Measurements from ENCODE around the gene ARNT2. TPM values are rescaled to one million over a fixed set of nuclear protein-coding genes. Genes with fewer than 3 reads are reported as not detected.

Gene ARNT2
- total RNA-seq, 2 donors from 2014 or later, result 9.1 to 43.7 TPM

GRCh38 chr15:80608688-80609087, 204.5 kb downstream of the ARNT2 start:
- no peak overlapping the region for H3K27ac ChIP-seq
- no peak for DNase-seq (ENCODE audit: low spot score)
- H3K36me3 ChIP-seq, result no peaks in the 10 kb centered on the region
- no peaks in the 10 kb centered on the region for H3K27me3 ChIP-seq (replicated peaks; ENCODE audit: insufficient read depth)
- WGBS, result 19% methylated on average over 1 of the region's 1 CpG
- TF ChIP-seq, protein P1, sequence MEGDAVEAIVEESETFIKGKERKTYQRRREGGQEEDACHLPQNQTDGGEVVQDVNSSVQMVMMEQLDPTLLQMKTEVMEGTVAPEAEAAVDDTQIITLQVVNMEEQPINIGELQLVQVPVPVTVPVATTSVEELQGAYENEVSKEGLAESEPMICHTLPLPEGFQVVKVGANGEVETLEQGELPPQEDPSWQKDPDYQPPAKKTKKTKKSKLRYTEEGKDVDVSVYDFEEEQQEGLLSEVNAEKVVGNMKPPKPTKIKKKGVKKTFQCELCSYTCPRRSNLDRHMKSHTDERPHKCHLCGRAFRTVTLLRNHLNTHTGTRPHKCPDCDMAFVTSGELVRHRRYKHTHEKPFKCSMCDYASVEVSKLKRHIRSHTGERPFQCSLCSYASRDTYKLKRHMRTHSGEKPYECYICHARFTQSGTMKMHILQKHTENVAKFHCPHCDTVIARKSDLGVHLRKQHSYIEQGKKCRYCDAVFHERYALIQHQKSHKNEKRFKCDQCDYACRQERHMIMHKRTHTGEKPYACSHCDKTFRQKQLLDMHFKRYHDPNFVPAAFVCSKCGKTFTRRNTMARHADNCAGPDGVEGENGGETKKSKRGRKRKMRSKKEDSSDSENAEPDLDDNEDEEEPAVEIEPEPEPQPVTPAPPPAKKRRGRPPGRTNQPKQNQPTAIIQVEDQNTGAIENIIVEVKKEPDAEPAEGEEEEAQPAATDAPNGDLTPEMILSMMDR (IDR thresholded peaks at IDR 0.05), result no peak
- TF ChIP-seq POLR2A (IDR thresholded peaks at IDR 0.05) (no peak), POLR2AphosphoS5 (IDR thresholded peaks at IDR 0.05) (no peak)
- intact Hi-C loops (cut with DNase I), result no loop called here
- H3K9me3 ChIP-seq, result no peaks in the 10 kb centered on the region
- no peak overlapping the region for H3K4me3 ChIP-seq
- H3K4me1 ChIP-seq (replicated peaks), result no peaks in the 10 kb centered on the region

DNA sequence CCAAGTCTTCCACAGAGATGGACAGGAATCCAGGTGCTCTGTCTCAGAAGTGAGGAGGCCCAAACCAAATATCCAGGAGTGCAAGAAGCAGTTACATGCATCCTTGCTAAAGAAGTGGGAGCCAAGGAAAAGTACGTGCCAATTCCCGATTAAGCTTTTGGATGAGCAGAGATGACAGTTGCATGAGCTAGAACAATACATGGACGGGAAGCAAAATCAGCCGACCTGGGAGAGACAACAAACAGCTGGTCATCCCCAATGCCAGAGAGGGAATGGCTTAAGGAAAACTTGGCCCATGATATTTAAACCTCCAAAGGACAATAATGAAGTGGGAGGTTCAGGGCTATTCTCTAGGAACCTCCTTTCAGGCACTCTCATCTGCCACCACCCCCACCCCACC, 204.9 kb downstream of the ARNT2 start:
- DNase-seq (ENCODE audit: low spot score), result no peak
- no peaks in the 10 kb centered on the region for H3K27me3 ChIP-seq (replicated peaks; ENCODE audit: insufficient read depth)
- WGBS, result 23% methylated on average over 4 of the region's 4 CpGs

DNA sequence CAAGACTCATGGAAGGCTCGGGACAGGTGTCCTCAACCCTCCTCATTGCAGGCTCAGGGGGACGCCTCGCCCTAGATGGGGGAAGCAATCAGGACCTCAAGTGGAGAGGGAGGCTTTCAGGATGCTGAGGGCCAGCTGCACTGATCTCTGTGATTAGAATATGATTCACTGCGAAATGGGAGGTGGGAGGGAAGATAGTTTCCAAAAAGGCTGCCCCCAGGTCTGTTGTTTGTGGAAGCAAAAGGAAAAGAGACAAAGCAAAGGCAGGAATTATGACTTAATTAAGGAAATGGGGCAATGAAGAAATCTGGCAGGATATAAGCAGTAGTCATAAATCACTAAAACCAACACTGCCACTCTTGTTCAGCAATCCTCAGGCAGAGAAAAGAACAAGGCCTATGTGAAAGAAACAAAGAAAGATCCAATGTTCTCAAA, 205.3 kb downstream of the ARNT2 start:
- Histone ChIP-seq H3K4me1 (replicated peaks) (no peaks in the 10 kb centered on the region), H3K4me3 (no peak overlapping the region), H3K27me3 (replicated peaks; ENCODE audit: insufficient read depth) (no peaks in the 10 kb centered on the region), H3K36me3 (no peaks in the 10 kb centered on the region), H3K27ac (no peak overlapping the region), H3K9me3 (no peaks in the 10 kb centered on the region)
- TF ChIP-seq, protein P1 (IDR thresholded peaks at IDR 0.05), result no peak
- no peak for TF ChIP-seq POLR2AphosphoS5 (IDR thresholded peaks at IDR 0.05)
- TF ChIP-seq POLR2A (IDR thresholded peaks at IDR 0.05), result no peak
- intact Hi-C loops (cut with DNase I), result no loop called here
- WGBS, result 39% methylated on average over 4 of the region's 4 CpGs
- no peak for DNase-seq (ENCODE audit: low spot score)

More for the DNA sequence above, 204.9 kb downstream of the ARNT2 start:
- H3K4me3 ChIP-seq, result no peak overlapping the region
- no peak for TF ChIP-seq POLR2AphosphoS5 (IDR thresholded peaks at IDR 0.05)
- no peak for TF ChIP-seq POLR2A (IDR thresholded peaks at IDR 0.05)
- TF ChIP-seq, protein P1 (IDR thresholded peaks at IDR 0.05), result no peak
- H3K27ac ChIP-seq, result no peak overlapping the region
- intact Hi-C loops (cut with DNase I), result no loop called here
- H3K36me3 ChIP-seq, result no peaks in the 10 kb centered on the region
- H3K9me3 ChIP-seq, result no peaks in the 10 kb centered on the region
- H3K4me1 ChIP-seq (replicated peaks), result no peaks in the 10 kb centered on the region

- WGBS, result 92% methylated on average over 7 of the region's 7 CpGs
- TF ChIP-seq POLR2AphosphoS5 (IDR thresholded peaks at IDR 0.05) (no peak), POLR2A (IDR thresholded peaks at IDR 0.05) (no peak)
- TF ChIP-seq, protein P1 (IDR thresholded peaks at IDR 0.05), result no peak
These were observed 207.4 kb downstream of the ARNT2 start for GRCh38 chr15:80611543-80612080.

DNA sequence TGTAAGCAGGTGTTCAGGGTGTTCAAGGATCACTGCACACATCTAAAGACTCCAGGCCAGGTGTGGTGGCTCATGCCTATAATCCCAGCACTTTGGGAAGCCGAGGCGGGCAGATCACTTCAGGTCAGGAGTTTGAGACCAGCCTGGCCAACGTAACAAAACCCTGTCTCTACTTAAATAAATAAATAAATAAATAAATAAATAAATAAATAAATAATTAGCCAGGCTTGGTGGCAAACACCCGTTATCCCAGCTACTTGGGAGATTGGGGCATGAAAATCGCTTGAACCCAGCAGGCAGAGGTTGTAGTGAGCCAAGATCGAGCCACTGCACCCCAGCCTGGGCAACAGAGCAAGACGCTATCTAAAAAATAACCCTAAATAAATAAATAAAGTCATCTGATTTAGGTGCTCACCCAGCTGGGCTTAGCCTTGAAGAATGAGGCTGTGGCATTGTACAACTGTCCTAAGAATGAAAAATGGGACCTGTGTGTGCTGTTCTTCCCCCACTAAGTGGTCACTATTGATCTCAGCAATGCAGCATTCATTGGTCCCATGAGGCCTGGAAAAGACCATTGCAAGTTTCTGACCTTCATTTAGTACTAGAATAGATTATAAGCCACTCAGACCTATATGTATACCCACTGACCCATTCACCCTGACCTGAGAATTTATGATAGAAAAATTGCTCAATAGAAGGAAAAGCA, 208.1 kb downstream of the ARNT2 start:
- 98% methylated on average over 7 of the region's 7 CpGs for WGBS
- Histone ChIP-seq H3K27me3 (replicated peaks; ENCODE audit: insufficient read depth) (no peaks in the 10 kb centered on the region), H3K4me1 (replicated peaks) (peaks cover 5% of the 10 kb centered on the region), H3K9me3 (no peaks in the 10 kb centered on the region), H3K36me3 (no peaks in the 10 kb centered on the region), H3K4me3 (no peak overlapping the region), H3K27ac (no peak overlapping the region)
- intact Hi-C loops (cut with DNase I), result no loop called here
- no peak for DNase-seq (ENCODE audit: low spot score)
- TF ChIP-seq, protein P1 (IDR thresholded peaks at IDR 0.05), result no peak
- no peak for TF ChIP-seq POLR2A (IDR thresholded peaks at IDR 0.05)

More at GRCh38 chr15:80611543-80612080, 207.4 kb downstream of the ARNT2 start:
- intact Hi-C loops (cut with DNase I), result no loop called here
- no peak for DNase-seq (ENCODE audit: low spot score)
- Histone ChIP-seq H3K27me3 (replicated peaks; ENCODE audit: insufficient read depth) (no peaks in the 10 kb centered on the region), H3K4me1 (replicated peaks) (peaks cover 5% of the 10 kb centered on the region), H3K9me3 (no peaks in the 10 kb centered on the region), H3K27ac (no peak overlapping the region), H3K4me3 (no peak overlapping the region), H3K36me3 (no peaks in the 10 kb centered on the region)
